Upper lobe of right lung (tissue), 1 donor: Measurements from ENCODE around the gene RASGEF1C. TPM values are rescaled to one million over a fixed set of nuclear protein-coding genes. Genes with fewer than 3 reads are reported as not detected.

ENCODE experiments used
- ATAC-seq: fragments of 200-7000 bp; cut with Tn5 transposase; one replicate; pipeline ENCODE4 v1.9.1; 2020; ENCODE audit warnings: mild to moderate bottlenecking, moderate library complexity
- DNase-seq: peaks from one replicate; pipeline ENCODE4 v3.0.0-alpha.2; 2020
- H3K27ac ChIP-seq: fragments of 200-600 bp; one replicate; pipeline ENCODE4 v1.8.0; 2022
- H3K27me3 ChIP-seq: fragments of 200-600 bp; one replicate; pipeline ENCODE4 v1.8.0; 2022; ENCODE audit warnings: mild to moderate bottlenecking
- H3K36me3 ChIP-seq: fragments of 200-600 bp; one replicate; pipeline ENCODE4 v1.8.0; 2022
- H3K4me1 ChIP-seq: fragments of 200-600 bp; one replicate; pipeline ENCODE4 v1.8.0; 2022
- H3K4me3 ChIP-seq: fragments of 200-600 bp; one replicate; pipeline ENCODE4 v1.8.0; 2022; ENCODE audit warnings: mild to moderate bottlenecking
- H3K9me3 ChIP-seq: fragments of 200-600 bp; one replicate; pipeline ENCODE4 v1.8.0; 2022
- intact Hi-C: fragments of 100-400 bp; cut with DNase I; formaldehyde crosslinking; loops from one replicate; pipeline ENCODE4 v1.11.0; 2022
- total RNA-seq: library from RNA; stranded (reverse); fragmentation: NEBNext Ultra II Directional; extraction: Animal tissue kit (Norgen Biotek cat#: 25700); gene quantifications from one replicate; pipeline ENCODE4 v1.2.1, GENCODE V29; 2021
- TF ChIP-seq, protein P1 (sequence below): fragments of 200-600 bp; IDR thresholded peaks from one replicate; pipeline ENCODE4 v1.8.0; 2022; ENCODE audit warnings: antibody characterized with exemption
- donor health status: DM: no; HTN: yes; CAD: no; lungs with severe emphysema.

The RASGEF1C gene
- total RNA-seq, 1 donor from 2014 or later, result not detected

DNA sequence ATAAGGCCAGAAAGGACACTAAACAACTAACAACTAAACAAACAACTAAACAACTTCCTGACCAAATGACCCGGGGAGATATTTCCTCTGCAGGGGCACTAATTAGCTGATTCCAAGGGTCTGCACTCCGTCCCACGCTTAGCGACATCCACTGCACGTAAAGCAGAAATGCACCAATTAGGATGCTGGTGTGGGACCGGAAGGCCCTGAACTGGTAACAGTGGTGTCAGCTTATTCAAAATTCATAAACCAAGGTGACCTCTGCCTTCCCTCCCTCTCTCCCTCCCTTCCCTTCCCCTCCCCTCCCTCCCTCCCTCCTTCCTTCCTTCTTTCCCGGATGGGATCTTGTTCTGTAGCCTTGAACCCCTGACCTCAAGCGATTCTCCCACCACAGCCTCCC lies 9.6 kb downstream of the RASGEF1C start:
- Histone ChIP-seq H3K9me3 (no peaks in the 10 kb centered on the region), H3K4me1 (no peaks in the 10 kb centered on the region), H3K4me3 (no peak overlapping the region), H3K27ac (no peak overlapping the region), H3K36me3 (no peaks in the 10 kb centered on the region), H3K27me3 (peaks cover 5% of the 10 kb centered on the region)
- TF ChIP-seq, protein P1, sequence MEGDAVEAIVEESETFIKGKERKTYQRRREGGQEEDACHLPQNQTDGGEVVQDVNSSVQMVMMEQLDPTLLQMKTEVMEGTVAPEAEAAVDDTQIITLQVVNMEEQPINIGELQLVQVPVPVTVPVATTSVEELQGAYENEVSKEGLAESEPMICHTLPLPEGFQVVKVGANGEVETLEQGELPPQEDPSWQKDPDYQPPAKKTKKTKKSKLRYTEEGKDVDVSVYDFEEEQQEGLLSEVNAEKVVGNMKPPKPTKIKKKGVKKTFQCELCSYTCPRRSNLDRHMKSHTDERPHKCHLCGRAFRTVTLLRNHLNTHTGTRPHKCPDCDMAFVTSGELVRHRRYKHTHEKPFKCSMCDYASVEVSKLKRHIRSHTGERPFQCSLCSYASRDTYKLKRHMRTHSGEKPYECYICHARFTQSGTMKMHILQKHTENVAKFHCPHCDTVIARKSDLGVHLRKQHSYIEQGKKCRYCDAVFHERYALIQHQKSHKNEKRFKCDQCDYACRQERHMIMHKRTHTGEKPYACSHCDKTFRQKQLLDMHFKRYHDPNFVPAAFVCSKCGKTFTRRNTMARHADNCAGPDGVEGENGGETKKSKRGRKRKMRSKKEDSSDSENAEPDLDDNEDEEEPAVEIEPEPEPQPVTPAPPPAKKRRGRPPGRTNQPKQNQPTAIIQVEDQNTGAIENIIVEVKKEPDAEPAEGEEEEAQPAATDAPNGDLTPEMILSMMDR, result no peak
- intact Hi-C loops, result no loop called here
- DNase-seq (peak; percentile 6), ATAC-seq (no peak)

DNA sequence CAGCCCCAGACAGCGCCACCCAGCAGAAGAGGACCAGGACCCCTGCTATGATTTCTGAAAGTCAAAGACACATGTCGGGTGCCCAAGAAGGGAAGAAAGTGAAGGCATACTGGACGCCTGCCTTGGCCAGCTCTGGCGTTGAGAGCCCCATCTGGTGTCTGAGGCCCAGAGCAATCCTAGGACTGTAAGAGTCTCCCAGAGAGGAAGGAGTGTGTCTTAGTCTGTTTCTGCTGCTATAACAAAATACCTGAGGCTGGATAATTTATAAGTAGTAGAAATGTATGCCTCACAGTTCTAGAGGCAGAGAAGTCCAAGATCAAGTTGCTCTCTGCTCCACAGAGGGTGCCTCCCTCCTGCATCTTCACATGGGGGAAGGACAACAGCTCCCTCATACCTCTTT lies 10.8 kb downstream of the RASGEF1C start:
- H3K36me3 ChIP-seq, result no peaks in the 10 kb centered on the region
- H3K4me3 ChIP-seq, result no peak overlapping the region
- no peak for DNase-seq
- H3K9me3 ChIP-seq, result no peaks in the 10 kb centered on the region
- TF ChIP-seq, protein P1, result no peak
- H3K27ac ChIP-seq, result no peak overlapping the region
- intact Hi-C loops, result no loop called here
- no peak for ATAC-seq
- no peaks in the 10 kb centered on the region for H3K4me1 ChIP-seq
- no peaks in the 10 kb centered on the region for H3K27me3 ChIP-seq

DNA sequence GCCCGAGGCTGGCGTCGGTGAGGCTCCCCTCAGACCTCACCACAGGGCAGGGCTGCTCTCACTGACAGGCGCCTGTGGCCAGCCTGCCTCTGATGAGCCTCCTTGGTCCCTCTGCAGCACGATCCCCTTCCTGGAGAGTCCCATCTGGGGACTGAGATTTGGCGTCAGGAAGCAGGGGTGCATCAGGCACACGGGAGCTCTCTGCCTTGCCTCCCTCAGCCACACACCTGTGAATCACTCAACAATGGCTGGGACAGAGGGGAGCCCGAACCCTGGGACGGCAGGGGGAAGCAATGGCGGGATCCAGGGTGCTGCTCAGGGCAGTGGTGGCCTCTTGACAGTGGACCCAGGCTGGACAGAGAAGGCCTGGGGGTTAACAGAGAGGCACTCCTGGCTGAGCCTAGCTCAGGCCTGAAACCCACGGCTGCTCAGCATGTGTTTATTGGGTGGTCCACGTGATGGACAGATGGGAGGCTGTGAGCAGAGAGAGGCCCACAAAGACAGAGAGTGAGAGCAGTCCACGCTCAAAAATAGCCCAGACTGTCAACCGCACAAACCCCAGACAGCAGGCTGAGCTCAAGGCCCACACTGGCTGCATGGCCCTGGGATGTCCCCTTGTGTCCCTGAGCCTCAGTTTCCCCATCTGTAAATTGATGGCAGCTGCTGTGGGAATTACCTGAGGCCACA lies 11.9 kb downstream of the RASGEF1C start:
- Histone ChIP-seq H3K4me1 (no peaks in the 10 kb centered on the region), H3K4me3 (no peak overlapping the region), H3K36me3 (no peaks in the 10 kb centered on the region), H3K9me3 (no peaks in the 10 kb centered on the region), H3K27ac (no peak overlapping the region), H3K27me3 (no peaks in the 10 kb centered on the region)
- DNase-seq (peak; percentile 52), ATAC-seq (peak; percentile 17)
- TF ChIP-seq, protein P1, result no peak
- intact Hi-C loops, result no loop called here

DNA sequence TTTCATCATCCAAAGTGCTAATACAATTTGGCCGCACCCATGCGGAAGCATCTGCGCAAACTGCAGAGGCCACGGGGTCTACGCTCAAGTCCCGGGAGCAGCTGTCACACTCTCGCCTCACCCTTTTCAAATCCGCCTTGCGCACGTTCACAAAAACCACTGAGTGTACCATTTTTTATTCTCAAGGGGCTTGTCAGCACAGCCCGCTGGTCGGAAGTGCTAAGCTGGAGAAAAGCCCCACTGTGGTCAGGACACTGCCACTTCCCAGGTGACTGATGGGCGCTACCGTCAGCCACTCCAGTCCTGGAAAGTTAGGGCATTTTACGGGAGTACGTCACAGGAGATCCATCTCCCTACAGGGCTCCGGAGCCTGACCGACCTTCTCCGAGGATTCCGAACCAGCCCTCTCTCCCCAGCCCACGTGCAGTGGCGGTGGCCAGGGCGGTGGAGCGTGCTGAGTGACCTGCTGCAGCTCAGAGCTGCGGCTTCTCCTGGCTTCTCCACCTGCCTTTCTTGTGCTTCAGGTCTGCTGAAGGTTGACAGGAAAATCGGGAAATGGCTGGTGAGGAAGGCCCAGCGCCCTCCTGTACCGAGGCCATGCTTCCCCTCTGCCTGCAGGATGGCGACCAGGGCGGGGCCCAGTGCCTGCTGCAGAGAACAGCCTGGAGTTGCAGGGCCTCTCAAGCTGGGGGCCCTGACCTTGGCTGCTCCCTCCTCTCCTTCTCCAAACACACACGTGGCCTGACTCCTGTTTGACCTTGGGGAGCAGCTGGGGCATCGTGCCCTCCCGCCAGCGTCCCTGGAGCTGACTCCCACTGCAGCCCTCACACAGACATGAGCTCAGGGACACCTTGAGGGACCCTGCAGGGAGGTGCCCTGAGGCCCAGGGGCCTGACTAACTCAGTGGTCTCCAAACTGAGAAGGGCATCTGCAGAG lies 14.3 kb downstream of the RASGEF1C start:
- Histone ChIP-seq H3K27me3 (no peaks in the 10 kb centered on the region), H3K4me3 (no peak overlapping the region), H3K9me3 (no peaks in the 10 kb centered on the region), H3K27ac (no peak overlapping the region), H3K4me1 (no peaks in the 10 kb centered on the region), H3K36me3 (no peaks in the 10 kb centered on the region)
- ATAC-seq (no peak), DNase-seq (peak; percentile 52)
- intact Hi-C loops, result no loop called here
- TF ChIP-seq, protein P1, result no peak

DNA sequence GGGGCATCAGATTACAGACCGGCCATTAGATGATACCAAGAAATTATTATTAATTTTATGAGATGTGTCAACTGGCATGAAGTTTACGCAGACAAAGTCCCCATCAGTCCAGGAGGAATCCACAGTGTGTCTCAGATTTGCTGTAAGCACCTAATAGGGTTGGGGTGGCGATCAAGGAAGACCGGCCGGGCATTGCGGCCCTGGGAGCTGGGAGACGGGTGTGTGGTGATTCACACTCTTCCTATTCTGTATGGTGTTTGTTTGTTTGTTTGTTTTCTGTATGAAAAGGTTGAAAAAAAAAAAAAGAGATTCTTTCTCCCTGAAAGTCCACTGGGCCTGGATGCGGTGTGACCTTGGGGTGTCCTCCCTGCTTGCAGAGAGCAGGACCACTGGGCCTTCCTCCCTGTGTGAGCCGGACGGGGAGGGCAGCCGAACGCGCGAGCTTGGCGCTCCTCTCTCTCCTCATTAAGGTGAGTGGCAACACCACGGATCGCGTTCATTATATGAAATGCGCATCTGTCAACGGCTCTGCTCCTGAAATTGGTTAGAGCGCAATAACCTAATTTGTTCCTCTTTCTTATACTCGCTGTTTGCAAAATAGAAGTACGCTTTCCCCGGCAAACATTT lies 15.1 kb downstream of the RASGEF1C start:
- intact Hi-C loops, result no loop called here
- no peak overlapping the region for H3K27ac ChIP-seq
- no peak for ATAC-seq
- H3K9me3 ChIP-seq, result no peaks in the 10 kb centered on the region
- no peaks in the 10 kb centered on the region for H3K4me1 ChIP-seq
- no peak overlapping the region for H3K4me3 ChIP-seq
- H3K36me3 ChIP-seq, result no peaks in the 10 kb centered on the region
- no peaks in the 10 kb centered on the region for H3K27me3 ChIP-seq
- peak; percentile 42 for DNase-seq
- TF ChIP-seq, protein P1, result no peak
